Colonic mucosa (tissue), 4 donors: Measurements from ENCODE around the gene FAT1. TPM values are rescaled to one million over a fixed set of nuclear protein-coding genes. Genes with fewer than 3 reads are reported as not detected.

Experiments
- DNase-seq: peaks from one replicate; pipeline ENCODE4 v3.0.0-alpha.2; 2020
- H3K27ac ChIP-seq: fragments of 200-600 bp; one replicate; pipeline ENCODE4 v1.8.0; 2021
- H3K27me3 ChIP-seq: fragments of 200-600 bp; one replicate; pipeline ENCODE4 v1.8.0; 2021
- H3K36me3 ChIP-seq: fragments of 200-600 bp; one replicate; pipeline ENCODE4 v1.8.0; 2021
- H3K4me1 ChIP-seq: fragments of 200-600 bp; one replicate; pipeline ENCODE4 v1.8.0; 2021; ENCODE audit warnings: mild to moderate bottlenecking
- H3K4me3 ChIP-seq: fragments of 200-600 bp; one replicate; pipeline ENCODE4 v1.8.0; 2021
- H3K9ac ChIP-seq, 2 donors: one replicate each; pipeline ENCODE4 v1.7.0; 2013; ENCODE audit warnings: control low read depth in 2 of 2, low read depth in 2 of 2, low read length in 2 of 2
- H3K9me3 ChIP-seq: fragments of 200-600 bp; one replicate; pipeline ENCODE4 v1.8.0; 2021
- CTCF ChIP-seq: fragments of 200-600 bp; IDR thresholded peaks from one replicate; pipeline ENCODE4 v1.8.0; 2022; ENCODE audit warnings: antibody characterized with exemption, mild to moderate bottlenecking
- intact Hi-C: fragments of 100-400 bp; cut with DNase I; formaldehyde crosslinking; loops from one replicate; pipeline ENCODE4 v1.14.1; 2022
- total RNA-seq, 2 donors: library from RNA; stranded (reverse); fragmentation: NEBNext Ultra II Directional in 1 of 2; extraction: Animal tissue kit (Norgen Biotek cat#: 25700) in 1 of 2; gene quantifications; one replicate each; pipeline ENCODE4 v1.2.1, GENCODE V29; 2021
- donor health status: healthy.
- donor health status: DM: no; HTN: no; CAD: no.
- donor health status: DM: no; HTN: no; CAD: no.

The FAT1 gene
- total RNA-seq, 2 donors from 2014 or later = 243 to 300 TPM

GRCh38 chr4:186691396-186691795, 32.3 kb downstream of the FAT1 start:
- no peaks in the 10 kb centered on the region for H3K27me3 ChIP-seq
- H3K9me3 ChIP-seq = no peaks in the 10 kb centered on the region
- intact Hi-C loops = no loop called here
- no peaks in the 10 kb centered on the region for H3K36me3 ChIP-seq
- H3K4me1 ChIP-seq = no peaks in the 10 kb centered on the region
- no peak overlapping the region for H3K9ac ChIP-seq
- no peak for TF ChIP-seq CTCF
- H3K27ac ChIP-seq = no peak overlapping the region
- no peak for DNase-seq
- H3K4me3 ChIP-seq = no peak overlapping the region

- Histone ChIP-seq H3K9me3 (no peaks in the 10 kb centered on the region), H3K27ac (no peak overlapping the region), H3K4me3 (no peak overlapping the region), H3K4me1 (no peaks in the 10 kb centered on the region), H3K27me3 (no peaks in the 10 kb centered on the region), H3K36me3 (no peaks in the 10 kb centered on the region), H3K9ac (no peak overlapping the region)
- no peak for TF ChIP-seq CTCF
- intact Hi-C loops = no loop called here
- DNase-seq = no peak
Observed at GRCh38 chr4:186689476-186689875, 34.2 kb downstream of the FAT1 start.

DNA sequence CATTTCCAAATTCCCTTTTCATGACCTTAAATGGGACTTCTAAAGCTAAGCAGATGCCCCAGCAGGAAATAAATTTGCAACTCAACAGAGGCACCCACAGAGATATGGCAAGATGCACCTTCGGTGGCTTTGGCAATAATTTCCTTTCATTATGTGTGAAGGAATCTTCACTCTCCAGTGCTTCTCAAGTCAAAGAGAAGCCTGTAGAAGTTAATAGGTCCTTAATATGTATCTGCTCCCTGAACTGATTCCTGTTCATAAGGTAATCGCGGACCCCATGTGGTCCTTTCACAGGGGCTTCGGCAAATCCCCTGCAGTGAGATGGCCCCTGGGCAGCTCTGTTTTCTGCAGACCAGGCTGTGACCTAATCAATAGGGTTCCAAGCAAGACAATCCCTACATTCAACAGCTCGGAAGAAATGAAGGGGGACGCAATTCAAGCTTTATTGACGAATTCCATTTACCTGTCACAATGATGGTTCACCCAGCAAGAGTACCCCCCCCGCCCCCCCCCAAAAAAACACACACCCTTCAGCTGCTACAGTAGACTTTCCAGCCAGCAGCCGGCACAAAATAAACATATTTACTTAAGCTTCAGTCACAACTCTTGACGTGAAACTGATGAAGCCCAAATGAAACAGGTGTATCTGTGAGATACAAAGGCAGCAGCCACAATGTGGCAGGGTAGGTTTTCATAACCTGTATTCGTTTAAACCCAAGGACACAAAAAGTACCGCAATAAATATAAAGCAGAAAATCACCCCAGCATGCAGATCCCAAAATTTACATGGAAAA, 35.3 kb downstream of the FAT1 start:
- Histone ChIP-seq H3K36me3 (no peaks in the 10 kb centered on the region), H3K27me3 (no peaks in the 10 kb centered on the region), H3K9ac (no peak overlapping the region), H3K9me3 (no peaks in the 10 kb centered on the region), H3K27ac (no peak overlapping the region), H3K4me3 (no peak overlapping the region), H3K4me1 (no peaks in the 10 kb centered on the region)
- DNase-seq = no peak
- TF ChIP-seq CTCF = no peak
- intact Hi-C loops = no loop called here

GRCh38 chr4:186687265-186687664, 36.4 kb downstream of the FAT1 start:
- Histone ChIP-seq H3K4me1 (no peaks in the 10 kb centered on the region), H3K4me3 (no peak overlapping the region), H3K36me3 (no peaks in the 10 kb centered on the region), H3K27ac (no peak overlapping the region), H3K27me3 (no peaks in the 10 kb centered on the region), H3K9me3 (no peaks in the 10 kb centered on the region), H3K9ac (no peak overlapping the region)
- DNase-seq = no peak
- intact Hi-C loops = no loop called here
- TF ChIP-seq CTCF = no peak

- Histone ChIP-seq H3K4me3 (no peak overlapping the region), H3K27me3 (no peaks in the 10 kb centered on the region), H3K27ac (peak overlapping the region; percentile 34), H3K4me1 (no peaks in the 10 kb centered on the region), H3K36me3 (no peaks in the 10 kb centered on the region), H3K9ac (no peak overlapping the region), H3K9me3 (no peaks in the 10 kb centered on the region)
- intact Hi-C loops = no loop called here
- no peak for DNase-seq
- TF ChIP-seq CTCF = no peak
Observed at GRCh38 chr4:186685767-186686183, 37.9 kb downstream of the FAT1 start.
